AG09309 (cell line): ENCODE data around the gene ABTB1.
"Not testable (repeated sequence)": the region's sequence is repeated elsewhere in the genome, so short reads cannot be mapped to it uniquely, and the experiment has no call there.

Experiments used
- DNase-seq: peaks from one replicate; pipeline ENCODE4 v3.0.0-alpha.2; 2010; ENCODE audit warnings: low read depth
- H3K4me3 ChIP-seq: 2 replicates; pipeline ENCODE4 v1.5.1; 2011; ENCODE audit warnings: mild to moderate bottlenecking, low read depth, low read length, moderate library complexity; ENCODE audit not compliant: control insufficient read depth
- CTCF ChIP-seq: IDR thresholded peaks from 2 replicates; pipeline ENCODE4 v1.5.1; 2011; ENCODE audit warnings: mild to moderate bottlenecking, low read depth, low read length, inconsistent platforms; ENCODE audit not compliant: insufficient read depth, control insufficient read depth; ENCODE audit errors: missing control alignments

The ABTB1 gene

DNA sequence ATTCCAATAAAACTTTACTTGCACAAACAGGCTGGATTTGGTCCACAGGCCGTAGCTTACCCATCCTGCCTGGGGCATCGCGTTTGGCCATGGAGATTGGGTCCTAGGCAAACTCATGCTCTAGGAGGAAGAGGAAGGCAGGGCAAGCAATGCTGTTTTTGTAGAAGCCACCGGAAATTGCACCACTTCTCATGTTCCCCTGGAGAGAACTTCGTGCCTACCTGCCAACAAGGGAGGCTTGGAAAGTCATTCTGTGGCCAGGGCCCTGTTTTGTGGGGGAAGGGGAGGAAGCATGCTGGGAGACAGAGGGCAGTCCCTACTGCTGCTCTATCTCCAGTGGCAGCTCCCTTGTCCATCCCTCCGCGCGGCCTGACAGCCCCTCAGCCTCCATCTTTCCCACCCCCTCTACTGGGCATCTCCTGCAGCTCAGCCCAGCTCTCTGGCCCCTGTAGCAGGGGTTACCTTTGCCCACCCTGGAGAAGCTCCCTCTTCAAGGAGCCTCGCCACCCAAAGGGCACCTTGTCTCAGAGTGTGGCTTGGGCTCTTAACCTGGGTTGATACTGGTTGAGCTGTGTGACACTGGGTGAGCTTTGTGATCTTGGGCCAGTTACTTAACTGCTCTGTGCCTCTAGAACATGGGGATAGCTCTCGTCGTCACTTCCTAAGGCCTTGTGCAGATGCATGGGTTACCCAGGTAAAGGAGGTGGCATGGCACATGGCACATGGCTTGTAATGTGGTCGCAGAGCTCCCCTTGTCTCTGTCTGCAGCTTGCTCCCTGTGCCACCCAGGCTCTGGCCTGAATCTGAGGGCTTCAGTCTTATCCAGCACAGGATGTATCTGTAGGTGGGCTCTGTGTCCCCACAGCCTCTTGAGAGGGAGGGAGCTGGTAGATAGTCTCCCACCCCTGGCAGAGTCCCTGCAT lies 6.1 kb downstream of the ABTB1 start:
- H3K4me3 ChIP-seq: no peak overlapping the region
- DNase-seq: no peak
- no peak for TF ChIP-seq CTCF

- DNase-seq: no peak
- H3K4me3 ChIP-seq: no peak overlapping the region
Observed at GRCh38 chr3:127679534-127680145, 6.9 kb downstream of the ABTB1 start.

DNA sequence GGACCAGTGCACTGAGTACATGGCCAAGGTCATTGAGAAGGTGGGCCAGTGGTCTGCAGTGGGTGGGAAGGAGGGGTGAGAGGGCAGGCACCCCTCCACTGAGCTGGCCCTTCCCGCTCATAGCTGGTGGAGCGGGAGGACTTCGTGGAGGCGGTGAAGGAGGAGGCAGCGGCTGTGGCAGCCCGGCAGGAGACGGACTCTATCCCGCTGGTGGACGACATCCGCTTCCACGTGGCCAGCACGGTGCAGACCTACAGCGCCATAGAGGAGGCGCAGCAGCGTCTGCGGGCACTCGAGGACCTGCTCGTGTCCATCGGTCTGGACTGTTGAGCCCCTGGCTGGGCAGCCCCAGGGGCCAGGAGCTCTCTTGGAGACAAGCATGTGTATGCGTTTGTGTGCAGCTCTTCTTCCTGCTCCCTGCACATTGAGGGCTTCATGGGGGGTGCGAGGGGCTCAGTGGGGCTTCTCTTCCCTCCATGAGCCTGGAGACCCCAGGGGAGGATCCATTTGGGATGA lies 7.5 kb downstream of the ABTB1 start:
- no peak for DNase-seq
- no peak overlapping the region for H3K4me3 ChIP-seq
- TF ChIP-seq CTCF: no peak

More at GRCh38 chr3:127679534-127680145, 6.9 kb downstream of the ABTB1 start:
- TF ChIP-seq CTCF: peak; percentile 41

DNA sequence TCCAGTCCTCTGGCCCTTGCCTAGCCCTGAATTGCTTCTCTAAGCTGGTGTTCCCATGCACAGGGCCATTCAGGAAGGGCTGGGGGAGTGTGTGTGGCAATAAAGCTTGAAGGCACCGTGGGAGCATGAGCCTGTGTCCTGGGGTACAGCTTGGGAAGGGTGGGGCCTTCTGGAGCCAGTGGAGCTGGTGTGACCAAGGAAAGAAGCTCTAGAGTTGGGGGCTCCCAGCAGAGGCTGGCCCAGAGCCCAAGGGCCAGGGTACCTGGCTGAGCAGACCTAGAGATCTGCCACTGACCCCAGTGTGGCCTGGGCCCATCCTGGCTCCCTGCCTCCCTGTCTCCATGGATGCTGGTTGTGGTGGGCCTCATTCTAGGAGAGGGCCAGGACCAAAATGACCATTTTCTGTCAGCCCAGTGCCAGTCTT lies 8.1 kb downstream of the ABTB1 start:
- no peak for TF ChIP-seq CTCF
- no peak for DNase-seq
- no peak overlapping the region for H3K4me3 ChIP-seq

DNA sequence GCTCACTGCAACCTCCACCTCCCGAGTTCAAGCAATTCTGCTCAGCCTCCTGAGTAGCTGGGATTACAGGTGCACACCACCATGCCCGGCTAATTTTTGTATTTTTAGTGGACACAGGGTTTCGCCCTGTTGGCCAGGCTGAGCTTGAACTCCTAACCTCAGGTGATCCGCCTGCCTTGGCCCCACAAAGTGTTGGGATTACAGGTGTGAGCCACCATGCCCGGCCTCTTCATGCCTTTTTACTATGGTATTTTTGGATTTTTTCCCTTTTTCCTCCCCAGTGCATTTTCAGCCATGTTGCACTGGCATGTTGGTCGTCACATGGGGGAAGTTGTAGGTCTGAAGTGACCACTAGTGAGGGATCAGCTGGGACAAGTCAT lies 9.4 kb downstream of the ABTB1 start:
- DNase-seq, H3K4me3 ChIP-seq: not testable (repeated sequence)

DNA sequence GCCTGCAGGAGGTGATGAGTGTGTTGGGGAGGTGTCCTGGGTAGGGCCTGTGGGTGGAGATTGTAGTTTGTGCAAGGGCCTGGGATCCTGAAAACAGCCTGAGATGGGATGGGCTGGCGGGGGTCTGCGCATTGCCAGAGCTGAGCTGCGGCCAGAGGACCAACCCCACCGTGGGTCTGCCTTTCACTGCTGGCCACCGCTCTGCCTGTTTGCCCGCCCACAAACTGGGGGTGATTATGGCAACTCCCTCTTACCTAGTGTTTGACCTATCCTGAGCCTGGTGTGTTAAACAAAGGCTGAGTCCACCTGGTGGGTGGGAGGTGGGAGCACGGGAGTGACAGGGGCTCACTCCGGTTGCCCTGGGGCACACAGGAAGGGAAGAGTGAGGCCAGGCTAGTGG lies 9.8 kb downstream of the ABTB1 start:
- DNase-seq: no peak
- H3K4me3 ChIP-seq: no peak overlapping the region
- no peak for TF ChIP-seq CTCF

- no peak for DNase-seq
- no peak overlapping the region for H3K4me3 ChIP-seq
- no peak for TF ChIP-seq CTCF
Observed at GRCh38 chr3:127684871-127685707, 12.3 kb downstream of the ABTB1 start.
